SU-DHL-6 (cell line): ENCODE data around the gene TMCC2.

Source experiments
- EZH2phosphoT487 ChIP-seq: fragments of 200-600 bp; sonication (generic), shearing (Covaris generic); conservative IDR thresholded peaks from 2 replicates; pipeline ENCODE4 v1.6.1; 2018; ENCODE audit warnings: mild to moderate bottlenecking, antibody characterized with exemption, low read length, moderate library complexity, mixed read lengths
- TF ChIP-seq, protein P1 (sequence below): fragments of 200-600 bp; sonication (generic); IDR thresholded peaks from one replicate; pipeline ENCODE4 v1.5.1; 2017; ENCODE audit warnings: antibody characterized with exemption, mild to moderate bottlenecking, low read length, moderate library complexity; ENCODE audit not compliant: insufficient read depth, poor library complexity, severe bottlenecking

DNA sequence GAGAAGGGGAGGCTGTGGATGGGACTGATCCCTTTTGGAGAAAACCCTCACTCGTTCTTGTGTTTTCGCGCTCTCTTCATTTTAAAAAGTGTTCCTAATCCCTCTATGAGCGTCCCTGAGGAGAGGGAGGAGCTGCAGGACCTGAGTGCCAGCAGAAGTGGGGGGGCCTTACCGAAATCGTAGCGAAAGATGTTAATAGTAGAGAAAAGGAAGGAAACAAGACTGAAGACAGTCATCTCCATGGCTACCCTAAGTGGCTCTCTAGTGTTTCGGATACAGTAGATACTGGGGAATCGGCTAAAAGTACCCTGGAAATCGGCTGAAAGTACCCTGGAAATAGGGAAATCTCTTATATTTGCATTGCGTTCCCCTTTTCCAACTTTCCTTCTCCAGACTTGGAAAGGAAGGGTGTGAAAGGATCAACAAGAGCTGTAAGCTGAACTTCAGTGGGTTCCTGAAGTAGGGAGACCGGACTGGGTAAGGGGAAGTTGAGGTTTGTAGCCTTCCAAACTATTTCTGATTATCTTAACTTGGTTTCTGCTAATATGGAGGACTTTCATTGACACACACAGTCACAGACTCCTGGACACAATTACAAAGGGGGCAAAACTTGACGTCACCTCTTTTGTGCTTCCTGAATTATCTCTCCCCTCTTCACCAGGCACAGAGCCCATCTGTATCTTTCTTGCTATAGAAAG, 15.8 kb upstream of the TMCC2 start:
- no peak for TF ChIP-seq EZH2phosphoT487
- TF ChIP-seq, protein P1, sequence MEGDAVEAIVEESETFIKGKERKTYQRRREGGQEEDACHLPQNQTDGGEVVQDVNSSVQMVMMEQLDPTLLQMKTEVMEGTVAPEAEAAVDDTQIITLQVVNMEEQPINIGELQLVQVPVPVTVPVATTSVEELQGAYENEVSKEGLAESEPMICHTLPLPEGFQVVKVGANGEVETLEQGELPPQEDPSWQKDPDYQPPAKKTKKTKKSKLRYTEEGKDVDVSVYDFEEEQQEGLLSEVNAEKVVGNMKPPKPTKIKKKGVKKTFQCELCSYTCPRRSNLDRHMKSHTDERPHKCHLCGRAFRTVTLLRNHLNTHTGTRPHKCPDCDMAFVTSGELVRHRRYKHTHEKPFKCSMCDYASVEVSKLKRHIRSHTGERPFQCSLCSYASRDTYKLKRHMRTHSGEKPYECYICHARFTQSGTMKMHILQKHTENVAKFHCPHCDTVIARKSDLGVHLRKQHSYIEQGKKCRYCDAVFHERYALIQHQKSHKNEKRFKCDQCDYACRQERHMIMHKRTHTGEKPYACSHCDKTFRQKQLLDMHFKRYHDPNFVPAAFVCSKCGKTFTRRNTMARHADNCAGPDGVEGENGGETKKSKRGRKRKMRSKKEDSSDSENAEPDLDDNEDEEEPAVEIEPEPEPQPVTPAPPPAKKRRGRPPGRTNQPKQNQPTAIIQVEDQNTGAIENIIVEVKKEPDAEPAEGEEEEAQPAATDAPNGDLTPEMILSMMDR: no peak
